K562 (cell line): Measurements from ENCODE around the gene TRAPPC8. TPM values are rescaled to one million over a fixed set of nuclear protein-coding genes. Genes with fewer than 3 reads are reported as not detected.

ENCODE experiments used
- C11orf30 ChIP-seq: fragments of 450-650 bp; IDR thresholded peaks from 2 replicates; pipeline ENCODE4 v1.6.1; 2016; ENCODE audit warnings: low read depth, mild to moderate bottlenecking
- CBX5 ChIP-seq: IDR thresholded peaks from 2 replicates; pipeline ENCODE4 v1.6.1; 2014; ENCODE audit warnings: low read depth, borderline replicate concordance
- DMBX1 ChIP-seq: fragments of 250-450 bp; sonication (Bioruptor Pico); IDR thresholded peaks from 2 replicates; pipeline ENCODE4 v1.8.0; 2022; ENCODE audit warnings: inconsistent platforms, mild to moderate bottlenecking, moderate library complexity, borderline replicate concordance
- GATA2 ChIP-seq: sonication (generic); formaldehyde crosslinking; IDR thresholded peaks from 2 replicates; pipeline ENCODE4 v1.4.0; 2020; ENCODE audit warnings: mild to moderate bottlenecking, missing genetic modification reagents
- JUN ChIP-seq, 2 experiments: sonication (generic) in 1 of 2; formaldehyde crosslinking in 1 of 2; IDR thresholded peaks; 2 replicates each; pipeline versions ENCODE4 v1.6.1 to v1.8.0; 2012 to 2022; ENCODE audit warnings: borderline replicate concordance in 2 of 2, mild to moderate bottlenecking in 2 of 2, improper control_type of control experiment in 1 of 2, low read depth in 1 of 2, low read length in 1 of 2, missing genetic modification reagents in 1 of 2
- KAT8 ChIP-seq: fragments of 450-650 bp; IDR thresholded peaks from 2 replicates; pipeline ENCODE4 v1.6.1; 2016; ENCODE audit warnings: low read depth, mild to moderate bottlenecking
- KHSRP ChIP-seq: fragments of 450-650 bp; IDR thresholded peaks from 2 replicates; pipeline ENCODE4 v1.6.1; 2017
- MBD1 ChIP-seq: fragments of 250-450 bp; sonication (Bioruptor Pico); IDR thresholded peaks from 2 replicates; pipeline ENCODE4 v1.8.0; 2022; ENCODE audit warnings: inconsistent platforms
- MXI1 ChIP-seq: IDR thresholded peaks from 2 replicates; pipeline ENCODE4 v1.6.1; 2011; ENCODE audit warnings: low read depth, mild to moderate bottlenecking, improper control_type of control experiment, low read length
- POU5F1 ChIP-seq: fragments of 150-350 bp; IDR thresholded peaks from 2 replicates; pipeline ENCODE4 v1.6.1; 2014; ENCODE audit warnings: borderline replicate concordance, low read length, low read depth, mild to moderate bottlenecking; ENCODE audit not compliant: partially characterized antibody
- RBM34 ChIP-seq: fragments of 200-400 bp; formaldehyde crosslinking; IDR thresholded peaks from 2 replicates; pipeline ENCODE4 v1.6.1; 2018; ENCODE audit warnings: low read length, borderline replicate concordance; ENCODE audit not compliant: insufficient read depth
- SMAD3 ChIP-seq: fragments of 450-650 bp; formaldehyde crosslinking; conservative IDR thresholded peaks from 2 replicates; pipeline ENCODE4 v1.4.0; 2020; ENCODE audit warnings: mild to moderate bottlenecking
- SMARCB1 ChIP-seq: IDR thresholded peaks from 2 replicates; pipeline ENCODE4 v1.6.1; 2011; ENCODE audit warnings: improper control_type of control experiment, low read depth; ENCODE audit not compliant: insufficient read length
- SRSF3 ChIP-seq: fragments of 200-400 bp; formaldehyde crosslinking; IDR thresholded peaks from 2 replicates; pipeline ENCODE4 v1.6.1; 2016; ENCODE audit warnings: mild to moderate bottlenecking, low read length, moderate library complexity; ENCODE audit not compliant: insufficient read depth
- TSC22D4 ChIP-seq: fragments of 450-650 bp; IDR thresholded peaks from 2 replicates; pipeline ENCODE4 v1.6.1; 2016; ENCODE audit warnings: missing genetic modification characterization, missing biosample characterization, control low read depth
- ZNF3 ChIP-seq: fragments of 250-450 bp; sonication (Bioruptor Pico); IDR thresholded peaks from 2 replicates; pipeline ENCODE4 v1.5.0; 2021; ENCODE audit warnings: mild to moderate bottlenecking, moderate library complexity
- ZNF384 ChIP-seq: IDR thresholded peaks from 2 replicates; pipeline ENCODE4 v1.6.1; 2012; ENCODE audit warnings: low read depth, low read length, improper control_type of control experiment
- ZNF507 ChIP-seq: conservative IDR thresholded peaks from 2 replicates; pipeline ENCODE4 v1.6.1; 2017; ENCODE audit warnings: missing genetic modification characterization, missing compliant biosample characterization
- ZNF778 ChIP-seq: fragments of 450-650 bp; formaldehyde crosslinking; IDR thresholded peaks from 2 replicates; pipeline ENCODE4 v1.4.0; 2020; ENCODE audit warnings: mild to moderate bottlenecking, moderate library complexity
- polyA plus RNA-seq, 8 experiments: library from polyadenylated mRNA; depleted of rRNA in 4 of 8; stranded (reverse) in 5 of 8; unstranded in 3 of 8; fragments of >200 nt; fragmentation: Nextera tagmentation in 2 of 8; fragmentation: Illumina TruSeq in 1 of 8; extraction: Ambion mirVana in 2 of 8; extraction: Trizol in 1 of 8; gene quantifications; 2 replicates each; pipeline versions ENCODE4 v1.2.1 to v1.2.3, GENCODE V29; 2011 to 2014; ENCODE audit warnings: inconsistent platforms in 1 of 8, missing spikeins in 1 of 8
- total RNA-seq, 7 experiments: library from RNA; depleted of rRNA in 6 of 7; stranded (reverse); fragments of >200 nt in 6 of 7; fragmentation: Illumina TruSeq in 2 of 7; extraction: Trizol in 2 of 7; gene quantifications; 2 replicates each; pipeline versions ENCODE4 v1.2.1 to v1.2.3, GENCODE V29; 2011 to 2021; ENCODE audit warnings: low replicate concordance in 1 of 7
- TF ChIP-seq, protein P1 (sequence below): conservative IDR thresholded peaks from 2 replicates; pipeline ENCODE4 v1.6.1; 2011; ENCODE audit warnings: low read depth, mild to moderate bottlenecking, low read length; ENCODE audit not compliant: control insufficient read depth
- TF ChIP-seq, protein P2 (sequence below): sonication (generic); formaldehyde crosslinking; IDR thresholded peaks from 2 replicates; pipeline ENCODE4 v1.8.0; 2022; ENCODE audit warnings: missing genetic modification reagents, mild to moderate bottlenecking, borderline replicate concordance

The TRAPPC8 gene
- total and polyA plus RNA-seq, 9 of the 15 experiments (the other 6 are each of a cell fraction or from before 2014, with no cell fraction given), result 20.1 to 111 (median 35.6) TPM

DNA sequence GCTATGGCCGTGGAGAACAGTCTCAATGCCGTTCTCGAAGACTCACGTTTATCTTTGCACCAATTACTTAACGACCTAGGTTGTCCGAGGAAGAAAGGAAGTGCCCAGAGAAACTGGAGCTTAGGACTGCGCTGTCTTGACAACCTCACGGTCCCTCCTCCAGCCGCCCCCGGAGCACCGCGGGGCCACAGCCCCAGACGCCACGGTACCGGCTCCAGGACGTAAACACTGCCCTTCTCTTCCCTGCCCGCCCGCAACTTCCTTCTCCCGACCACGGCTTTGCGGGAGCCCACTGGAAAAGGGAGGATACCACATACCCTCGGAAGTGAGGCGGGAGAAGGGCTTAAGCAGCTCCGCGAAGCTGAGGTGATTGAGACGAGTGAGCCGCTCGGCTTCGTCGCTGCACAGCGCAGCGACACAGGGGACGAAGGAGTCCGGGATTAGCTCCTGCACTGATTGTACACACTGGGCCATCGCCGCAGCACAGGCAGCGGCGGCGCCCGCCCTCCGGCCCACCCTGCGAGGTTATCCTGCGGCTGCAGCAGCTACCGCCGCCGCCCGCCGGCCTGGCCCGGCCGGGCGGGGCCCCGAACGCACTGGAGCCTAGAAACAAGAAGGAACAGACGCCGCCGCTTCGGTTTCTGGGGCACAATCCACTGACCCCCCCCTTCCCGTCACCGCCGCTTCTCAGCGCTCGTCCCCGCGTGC, 483 bp downstream of the TRAPPC8 start (continued):
- TF ChIP-seq C11orf30 (no peak), MXI1 (no peak), ZNF384 (no peak), ZNF3 (CRISPR knock-in tag) (no peak), KHSRP (no peak), RBM34 (no peak), POU5F1 (no peak), SRSF3 (no peak), ZNF507 (tag) (no peak), CBX5 (no peak), SMARCB1 (no peak), KAT8 (no peak), MBD1 (no peak), JUN (IDR thresholded peaks at IDR 0.05; ENCODE audit: borderline replicate concordance, low read depth, low read length) (no peak), JUN (CRISPR knock-in tag; IDR thresholded peaks at IDR 0.05; ENCODE audit: borderline replicate concordance) (0 out of 2 replicates have a peak, but pooled peaks have one; percentile 11), DMBX1 (CRISPR knock-in tag) (no peak), TSC22D4 (tag) (no peak), GATA2 (CRISPR knock-in tag) (no peak), SMAD3 (CRISPR knock-in tag) (no peak), ZNF778 (CRISPR knock-in tag) (no peak)
- TF ChIP-seq, protein P1, sequence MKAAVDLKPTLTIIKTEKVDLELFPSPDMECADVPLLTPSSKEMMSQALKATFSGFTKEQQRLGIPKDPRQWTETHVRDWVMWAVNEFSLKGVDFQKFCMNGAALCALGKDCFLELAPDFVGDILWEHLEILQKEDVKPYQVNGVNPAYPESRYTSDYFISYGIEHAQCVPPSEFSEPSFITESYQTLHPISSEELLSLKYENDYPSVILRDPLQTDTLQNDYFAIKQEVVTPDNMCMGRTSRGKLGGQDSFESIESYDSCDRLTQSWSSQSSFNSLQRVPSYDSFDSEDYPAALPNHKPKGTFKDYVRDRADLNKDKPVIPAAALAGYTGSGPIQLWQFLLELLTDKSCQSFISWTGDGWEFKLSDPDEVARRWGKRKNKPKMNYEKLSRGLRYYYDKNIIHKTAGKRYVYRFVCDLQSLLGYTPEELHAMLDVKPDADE, result no peak; the same call in 1 of the 2 replicates
- TF ChIP-seq, protein P2, sequence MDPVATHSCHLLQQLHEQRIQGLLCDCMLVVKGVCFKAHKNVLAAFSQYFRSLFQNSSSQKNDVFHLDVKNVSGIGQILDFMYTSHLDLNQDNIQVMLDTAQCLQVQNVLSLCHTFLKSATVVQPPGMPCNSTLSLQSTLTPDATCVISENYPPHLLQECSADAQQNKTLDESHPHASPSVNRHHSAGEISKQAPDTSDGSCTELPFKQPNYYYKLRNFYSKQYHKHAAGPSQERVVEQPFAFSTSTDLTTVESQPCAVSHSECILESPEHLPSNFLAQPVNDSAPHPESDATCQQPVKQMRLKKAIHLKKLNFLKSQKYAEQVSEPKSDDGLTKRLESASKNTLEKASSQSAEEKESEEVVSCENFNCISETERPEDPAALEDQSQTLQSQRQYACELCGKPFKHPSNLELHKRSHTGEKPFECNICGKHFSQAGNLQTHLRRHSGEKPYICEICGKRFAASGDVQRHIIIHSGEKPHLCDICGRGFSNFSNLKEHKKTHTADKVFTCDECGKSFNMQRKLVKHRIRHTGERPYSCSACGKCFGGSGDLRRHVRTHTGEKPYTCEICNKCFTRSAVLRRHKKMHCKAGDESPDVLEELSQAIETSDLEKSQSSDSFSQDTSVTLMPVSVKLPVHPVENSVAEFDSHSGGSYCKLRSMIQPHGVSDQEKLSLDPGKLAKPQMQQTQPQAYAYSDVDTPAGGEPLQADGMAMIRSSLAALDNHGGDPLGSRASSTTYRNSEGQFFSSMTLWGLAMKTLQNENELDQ (CRISPR knock-in tag), result no peak
